BJ (cell line): ENCODE data around the gene FOLR2. TPM values are rescaled to one million over a fixed set of nuclear protein-coding genes. Genes with fewer than 3 reads are reported as not detected.
"Not testable (repeated sequence)": the region's sequence is repeated elsewhere in the genome, so short reads cannot be mapped to it uniquely, and the experiment has no call there.

Experiments
- CTCF ChIA-PET: fragments of 350-600 bp; formaldehyde crosslinking; extraction: SDS; loops from one replicate; lab custom pipeline; 2021; ENCODE audit warnings: antibody characterized with exemption, inconsistent platforms; lab: Yijun Ruan, JAX
- POLR2A ChIA-PET: fragments of 300-600 bp; sonication (Branson Sonifier 250); formaldehyde crosslinking; extraction: SDS; loops from one replicate; lab custom pipeline; 2021; ENCODE audit warnings: antibody characterized with exemption; lab: Charles Lee
- DNase-seq: peaks from one replicate; pipeline ENCODE4 v3.0.0-alpha.2; 2011; ENCODE audit warnings: low read depth
- H3K27me3 ChIP-seq: 2 replicates; pipeline ENCODE4 v1.6.0; 2011; ENCODE audit warnings: low read length; ENCODE audit not compliant: control insufficient read depth, insufficient read depth
- H3K36me3 ChIP-seq: 2 replicates; pipeline ENCODE4 v1.5.1; 2011; ENCODE audit warnings: low read length; ENCODE audit not compliant: control insufficient read depth, insufficient read depth
- H3K4me3 ChIP-seq: 2 replicates; pipeline ENCODE4 v1.5.1; 2011; ENCODE audit warnings: low read depth, mild to moderate bottlenecking, control low read depth, low read length
- CTCF ChIP-seq: IDR thresholded peaks from 2 replicates; pipeline ENCODE4 v1.5.1; 2011; ENCODE audit warnings: low read depth, mild to moderate bottlenecking, control low read depth, inconsistent platforms, low read length, moderate library complexity; ENCODE audit not compliant: insufficient read depth
- polyA plus RNA-seq: library from polyadenylated mRNA; depleted of rRNA; stranded (reverse); fragments of >200 nt; gene quantifications from 2 replicates; pipeline ENCODE4 v1.2.3, GENCODE V29; 2011

The FOLR2 gene
- polyA plus RNA-seq, 1 experiment: not detected

GRCh38 chr11:72177656-72178055 is 38.9 kb upstream of the FOLR2 start:
- POLR2A ChIA-PET: no interaction called here
- no peak for DNase-seq
- no peaks in the 10 kb centered on the region for H3K36me3 ChIP-seq
- no peak overlapping the region for H3K4me3 ChIP-seq
- CTCF ChIA-PET: no interaction called here
- H3K27me3 ChIP-seq: no peaks in the 10 kb centered on the region
- no peak for TF ChIP-seq CTCF

GRCh38 chr11:72179049-72179803 is 37.4 kb upstream of the FOLR2 start:
- no peaks in the 10 kb centered on the region for H3K27me3 ChIP-seq
- TF ChIP-seq CTCF: no peak
- POLR2A ChIA-PET: no interaction called here
- H3K36me3 ChIP-seq: no peaks in the 10 kb centered on the region
- no peak for DNase-seq
- CTCF ChIA-PET: interaction anchor here (0.9 to 8.2 kb wide), 7 partner anchors 11 to 252 kb away, joined by 3 to 79 read pairs (median 4); no protein-coding TSS in a partner anchor
- H3K4me3 ChIP-seq: no peak overlapping the region

DNA sequence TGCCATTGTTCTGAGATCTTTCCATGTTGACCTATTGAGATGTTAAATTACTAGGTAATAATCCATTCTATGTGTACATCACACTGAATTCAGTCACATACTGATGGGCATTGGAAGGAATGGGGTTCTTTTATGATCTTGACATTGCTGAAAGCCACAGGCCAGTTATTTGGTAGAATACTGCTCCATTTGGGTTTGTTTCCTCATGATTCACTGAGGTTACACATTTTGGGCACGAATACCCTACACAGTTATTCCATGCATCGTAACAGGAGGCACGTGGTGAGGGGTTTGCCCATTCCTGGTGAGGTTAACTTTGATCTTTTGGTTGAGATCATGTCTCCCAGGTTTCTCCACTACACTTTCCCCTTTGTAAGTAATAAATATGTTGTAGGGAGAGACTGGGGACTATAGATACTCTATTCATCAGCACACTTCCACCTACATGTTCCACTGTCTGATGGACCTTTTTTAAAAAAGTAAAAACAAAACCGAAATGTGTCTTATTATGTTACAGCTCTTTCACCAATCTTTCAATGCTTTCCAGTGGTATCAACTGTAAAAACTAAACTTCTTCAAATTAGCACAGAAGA is 36.7 kb upstream of the FOLR2 start:
- H3K36me3 ChIP-seq: no peaks in the 10 kb centered on the region
- no peak overlapping the region for H3K4me3 ChIP-seq
- no peaks in the 10 kb centered on the region for H3K27me3 ChIP-seq
- no peak for TF ChIP-seq CTCF
- no peak for DNase-seq
- CTCF ChIA-PET: interaction anchor here (0.9 to 8.2 kb wide), 9 partner anchors 10 to 251 kb away, joined by 3 to 79 read pairs (median 4); no protein-coding TSS in a partner anchor
- POLR2A ChIA-PET: no interaction called here

- DNase-seq, H3K36me3 ChIP-seq, POLR2A ChIA-PET, H3K4me3 ChIP-seq, H3K27me3 ChIP-seq: not testable (repeated sequence)
- CTCF ChIA-PET: interaction anchor here (1.4 to 8.2 kb wide), 6 partner anchors 23 to 203 kb away, joined by 3 to 79 read pairs (median 8); no protein-coding TSS in a partner anchor
These were observed 35.6 kb upstream of the FOLR2 start for GRCh38 chr11:72180892-72181552.

DNA sequence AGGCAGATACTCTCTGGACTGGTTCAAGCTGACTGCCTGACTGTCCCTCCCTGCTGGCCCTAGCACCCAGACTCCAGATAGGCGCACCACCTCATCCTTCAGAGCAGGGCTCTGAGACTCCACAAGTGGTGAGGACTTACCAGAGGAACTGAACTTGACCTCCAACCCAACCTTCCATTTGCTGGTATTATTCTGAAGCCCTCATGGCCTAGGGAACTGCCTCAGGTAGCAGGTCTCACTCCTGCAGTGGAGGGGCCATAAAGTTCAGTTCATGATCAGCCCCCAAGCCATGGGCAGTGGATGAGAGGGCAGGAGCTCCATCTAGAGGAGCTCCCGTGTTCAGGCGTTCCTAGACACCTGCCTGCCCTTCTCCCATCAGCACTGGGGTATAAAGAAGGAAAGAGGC is 35.0 kb upstream of the FOLR2 start:
- DNase-seq, H3K36me3 ChIP-seq, H3K4me3 ChIP-seq, POLR2A ChIA-PET, H3K27me3 ChIP-seq: not testable (repeated sequence)
- CTCF ChIA-PET: interaction anchor here (0.6 to 8.2 kb wide), 9 partner anchors 14 to 203 kb away, joined by 3 to 79 read pairs (median 6); no protein-coding TSS in a partner anchor
- peak; percentile 45 for TF ChIP-seq CTCF
